ENCODE data around the gene MMP11.

DNA sequence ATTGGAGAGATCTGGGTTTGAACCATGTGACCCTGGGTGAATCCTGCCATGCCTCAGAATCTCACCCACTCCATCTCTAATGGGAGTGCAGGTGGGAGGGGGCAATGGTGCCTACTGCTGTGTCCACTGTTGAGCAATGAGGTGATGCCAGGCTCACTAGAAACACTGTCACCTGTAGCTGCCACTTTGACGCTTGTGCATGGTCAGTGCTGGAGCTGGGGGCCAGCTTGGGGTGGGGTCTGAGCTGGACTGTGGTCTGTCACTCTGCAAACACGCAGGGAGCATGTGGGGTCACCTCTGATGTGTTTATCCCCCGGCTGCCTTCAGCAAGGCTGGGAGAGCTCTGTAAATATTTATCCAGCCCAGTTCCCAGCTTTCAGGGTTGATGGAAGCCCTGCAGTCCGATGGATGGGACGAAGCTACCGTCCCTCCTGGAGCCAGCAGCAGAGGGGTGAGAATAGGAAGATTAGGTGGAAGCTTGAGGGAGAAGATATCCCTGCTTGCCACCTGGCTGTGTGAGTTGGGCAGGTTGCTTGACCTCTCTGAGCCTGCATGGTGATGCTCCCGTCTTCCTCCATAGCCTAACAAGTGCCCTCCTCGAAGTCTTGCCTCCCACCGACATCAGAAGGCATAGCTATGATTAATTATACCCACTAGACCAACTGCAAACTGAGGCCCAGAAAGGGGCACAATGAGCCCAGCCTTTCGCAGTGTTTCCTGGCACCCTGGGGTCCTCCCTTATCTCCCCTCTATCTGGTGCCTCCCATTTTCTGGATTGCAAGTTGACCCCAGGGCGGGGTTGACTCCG, 1.7 kb downstream of the MMP11 start:
- TF ChIP-seq, protein P1, sequence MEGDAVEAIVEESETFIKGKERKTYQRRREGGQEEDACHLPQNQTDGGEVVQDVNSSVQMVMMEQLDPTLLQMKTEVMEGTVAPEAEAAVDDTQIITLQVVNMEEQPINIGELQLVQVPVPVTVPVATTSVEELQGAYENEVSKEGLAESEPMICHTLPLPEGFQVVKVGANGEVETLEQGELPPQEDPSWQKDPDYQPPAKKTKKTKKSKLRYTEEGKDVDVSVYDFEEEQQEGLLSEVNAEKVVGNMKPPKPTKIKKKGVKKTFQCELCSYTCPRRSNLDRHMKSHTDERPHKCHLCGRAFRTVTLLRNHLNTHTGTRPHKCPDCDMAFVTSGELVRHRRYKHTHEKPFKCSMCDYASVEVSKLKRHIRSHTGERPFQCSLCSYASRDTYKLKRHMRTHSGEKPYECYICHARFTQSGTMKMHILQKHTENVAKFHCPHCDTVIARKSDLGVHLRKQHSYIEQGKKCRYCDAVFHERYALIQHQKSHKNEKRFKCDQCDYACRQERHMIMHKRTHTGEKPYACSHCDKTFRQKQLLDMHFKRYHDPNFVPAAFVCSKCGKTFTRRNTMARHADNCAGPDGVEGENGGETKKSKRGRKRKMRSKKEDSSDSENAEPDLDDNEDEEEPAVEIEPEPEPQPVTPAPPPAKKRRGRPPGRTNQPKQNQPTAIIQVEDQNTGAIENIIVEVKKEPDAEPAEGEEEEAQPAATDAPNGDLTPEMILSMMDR (IDR thresholded peaks at IDR 0.05; ENCODE audit: low read depth, low read length, missing input control), result no peak
- TF ChIP-seq JUND (IDR thresholded peaks at IDR 0.05), result no peak
- TF ChIP-seq TAF1 (conservative IDR thresholded peaks at IDR 0.05), result no peak
- TF ChIP-seq, protein P2, sequence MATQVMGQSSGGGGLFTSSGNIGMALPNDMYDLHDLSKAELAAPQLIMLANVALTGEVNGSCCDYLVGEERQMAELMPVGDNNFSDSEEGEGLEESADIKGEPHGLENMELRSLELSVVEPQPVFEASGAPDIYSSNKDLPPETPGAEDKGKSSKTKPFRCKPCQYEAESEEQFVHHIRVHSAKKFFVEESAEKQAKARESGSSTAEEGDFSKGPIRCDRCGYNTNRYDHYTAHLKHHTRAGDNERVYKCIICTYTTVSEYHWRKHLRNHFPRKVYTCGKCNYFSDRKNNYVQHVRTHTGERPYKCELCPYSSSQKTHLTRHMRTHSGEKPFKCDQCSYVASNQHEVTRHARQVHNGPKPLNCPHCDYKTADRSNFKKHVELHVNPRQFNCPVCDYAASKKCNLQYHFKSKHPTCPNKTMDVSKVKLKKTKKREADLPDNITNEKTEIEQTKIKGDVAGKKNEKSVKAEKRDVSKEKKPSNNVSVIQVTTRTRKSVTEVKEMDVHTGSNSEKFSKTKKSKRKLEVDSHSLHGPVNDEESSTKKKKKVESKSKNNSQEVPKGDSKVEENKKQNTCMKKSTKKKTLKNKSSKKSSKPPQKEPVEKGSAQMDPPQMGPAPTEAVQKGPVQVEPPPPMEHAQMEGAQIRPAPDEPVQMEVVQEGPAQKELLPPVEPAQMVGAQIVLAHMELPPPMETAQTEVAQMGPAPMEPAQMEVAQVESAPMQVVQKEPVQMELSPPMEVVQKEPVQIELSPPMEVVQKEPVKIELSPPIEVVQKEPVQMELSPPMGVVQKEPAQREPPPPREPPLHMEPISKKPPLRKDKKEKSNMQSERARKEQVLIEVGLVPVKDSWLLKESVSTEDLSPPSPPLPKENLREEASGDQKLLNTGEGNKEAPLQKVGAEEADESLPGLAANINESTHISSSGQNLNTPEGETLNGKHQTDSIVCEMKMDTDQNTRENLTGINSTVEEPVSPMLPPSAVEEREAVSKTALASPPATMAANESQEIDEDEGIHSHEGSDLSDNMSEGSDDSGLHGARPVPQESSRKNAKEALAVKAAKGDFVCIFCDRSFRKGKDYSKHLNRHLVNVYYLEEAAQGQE (IDR thresholded peaks at IDR 0.05), result no peak
- TF ChIP-seq RXRA (IDR thresholded peaks at IDR 0.05), result peak in 1 of 2 donors; percentile 25
- no peak for TF ChIP-seq HNF4A (conservative IDR thresholded peaks at IDR 0.05)
- TF ChIP-seq FOXA1 (IDR thresholded peaks at IDR 0.05), result no peak
- TF ChIP-seq, protein P3, sequence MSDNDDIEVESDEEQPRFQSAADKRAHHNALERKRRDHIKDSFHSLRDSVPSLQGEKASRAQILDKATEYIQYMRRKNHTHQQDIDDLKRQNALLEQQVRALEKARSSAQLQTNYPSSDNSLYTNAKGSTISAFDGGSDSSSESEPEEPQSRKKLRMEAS (IDR thresholded peaks at IDR 0.05), result no peak
- TF ChIP-seq SP1 (IDR thresholded peaks at IDR 0.05), result no peak
- TF ChIP-seq YY1 (IDR thresholded peaks at IDR 0.05), result no peak
- TF ChIP-seq GABPA (IDR thresholded peaks at IDR 0.05 in 1 of 2, conservative IDR thresholded peaks at IDR 0.05 in 1 of 2), result no peak
- TF ChIP-seq, protein P4, sequence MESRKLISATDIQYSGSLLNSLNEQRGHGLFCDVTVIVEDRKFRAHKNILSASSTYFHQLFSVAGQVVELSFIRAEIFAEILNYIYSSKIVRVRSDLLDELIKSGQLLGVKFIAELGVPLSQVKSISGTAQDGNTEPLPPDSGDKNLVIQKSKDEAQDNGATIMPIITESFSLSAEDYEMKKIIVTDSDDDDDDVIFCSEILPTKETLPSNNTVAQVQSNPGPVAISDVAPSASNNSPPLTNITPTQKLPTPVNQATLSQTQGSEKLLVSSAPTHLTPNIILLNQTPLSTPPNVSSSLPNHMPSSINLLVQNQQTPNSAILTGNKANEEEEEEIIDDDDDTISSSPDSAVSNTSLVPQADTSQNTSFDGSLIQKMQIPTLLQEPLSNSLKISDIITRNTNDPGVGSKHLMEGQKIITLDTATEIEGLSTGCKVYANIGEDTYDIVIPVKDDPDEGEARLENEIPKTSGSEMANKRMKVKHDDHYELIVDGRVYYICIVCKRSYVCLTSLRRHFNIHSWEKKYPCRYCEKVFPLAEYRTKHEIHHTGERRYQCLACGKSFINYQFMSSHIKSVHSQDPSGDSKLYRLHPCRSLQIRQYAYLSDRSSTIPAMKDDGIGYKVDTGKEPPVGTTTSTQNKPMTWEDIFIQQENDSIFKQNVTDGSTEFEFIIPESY (IDR thresholded peaks at IDR 0.05), result no peak
- no peak for TF ChIP-seq RAD21 (IDR thresholded peaks at IDR 0.05)

Measured in liver (tissue), 3 donors.